ENCODE measurements around the gene JMJD1C.
"Not testable (repeated sequence)": the region's sequence is repeated elsewhere in the genome, so short reads cannot be mapped to it uniquely, and the experiment has no call there.

JMJD1C gene

GRCh38 chr10:63261496-63261895 is 204.3 kb downstream of the JMJD1C start:
- DNase-seq (ENCODE audit: low read depth) = no peak

GRCh38 chr10:63260860-63261251 is 204.9 kb downstream of the JMJD1C start:
- no peak for DNase-seq (ENCODE audit: low read depth)

- no peak for DNase-seq (ENCODE audit: low read depth)
Measured at GRCh38 chr10:63260103-63260859, 205.5 kb downstream of the JMJD1C start.

- no peak for DNase-seq (ENCODE audit: low read depth)
Measured at GRCh38 chr10:63258920-63259678, 206.7 kb downstream of the JMJD1C start.

- no peak for DNase-seq (ENCODE audit: low read depth)
Measured at GRCh38 chr10:63257778-63258177, 208.0 kb downstream of the JMJD1C start.

- peak; percentile 30 for DNase-seq (ENCODE audit: low read depth)
Measured at GRCh38 chr10:63256009-63256773, 209.6 kb downstream of the JMJD1C start.

- DNase-seq (ENCODE audit: low read depth) = no peak
Measured at GRCh38 chr10:63255316-63255715, 210.5 kb downstream of the JMJD1C start.

- DNase-seq (ENCODE audit: low read depth) = no peak
Measured at GRCh38 chr10:63253040-63253439, 212.7 kb downstream of the JMJD1C start.

GRCh38 chr10:63252095-63252762 is 213.5 kb downstream of the JMJD1C start:
- no peak for DNase-seq (ENCODE audit: low read depth)

GRCh38 chr10:63250032-63250431 is 215.7 kb downstream of the JMJD1C start:
- DNase-seq (ENCODE audit: low read depth) = no peak

- DNase-seq (ENCODE audit: low read depth) = no peak
Measured at GRCh38 chr10:63247771-63248170, 218.0 kb downstream of the JMJD1C start.

GRCh38 chr10:63246356-63246755 is 219.4 kb downstream of the JMJD1C start:
- no peak for DNase-seq (ENCODE audit: low read depth)

- no peak for DNase-seq (ENCODE audit: low read depth)
Measured at GRCh38 chr10:63241841-63242281, 223.9 kb downstream of the JMJD1C start.

- no peak for DNase-seq (ENCODE audit: low read depth)
Measured at GRCh38 chr10:63240807-63241206, 225.0 kb downstream of the JMJD1C start.

- no peak for DNase-seq (ENCODE audit: low read depth)
Measured at GRCh38 chr10:63238501-63238900, 227.3 kb downstream of the JMJD1C start.

- DNase-seq (ENCODE audit: low read depth) = no peak
Measured at GRCh38 chr10:63237396-63237795, 228.4 kb downstream of the JMJD1C start.

- DNase-seq (ENCODE audit: low read depth) = peak; percentile 74
Measured at GRCh38 chr10:63236113-63236935, 229.5 kb downstream of the JMJD1C start.

- not testable (repeated sequence) for DNase-seq (ENCODE audit: low read depth)
Measured at GRCh38 chr10:63235136-63235535, 230.6 kb downstream of the JMJD1C start.

GRCh38 chr10:63229161-63229560 is 236.6 kb downstream of the JMJD1C start:
- no peak for DNase-seq (ENCODE audit: low read depth)

GRCh38 chr10:63228237-63228636 is 237.5 kb downstream of the JMJD1C start:
- no peak for DNase-seq (ENCODE audit: low read depth)
